ENCODE measurements around the gene HSPB6. TPM values are rescaled to one million over a fixed set of nuclear protein-coding genes. Genes with fewer than 3 reads are reported as not detected.

HSPB6 gene
- total RNA-seq, 1 experiment from 2014 or later: not detected

- DNase-seq (ENCODE audit: low read depth): no peak
Measured at GRCh38 chr19:35767288-35768081, 10.7 kb upstream of the HSPB6 start.

DNA sequence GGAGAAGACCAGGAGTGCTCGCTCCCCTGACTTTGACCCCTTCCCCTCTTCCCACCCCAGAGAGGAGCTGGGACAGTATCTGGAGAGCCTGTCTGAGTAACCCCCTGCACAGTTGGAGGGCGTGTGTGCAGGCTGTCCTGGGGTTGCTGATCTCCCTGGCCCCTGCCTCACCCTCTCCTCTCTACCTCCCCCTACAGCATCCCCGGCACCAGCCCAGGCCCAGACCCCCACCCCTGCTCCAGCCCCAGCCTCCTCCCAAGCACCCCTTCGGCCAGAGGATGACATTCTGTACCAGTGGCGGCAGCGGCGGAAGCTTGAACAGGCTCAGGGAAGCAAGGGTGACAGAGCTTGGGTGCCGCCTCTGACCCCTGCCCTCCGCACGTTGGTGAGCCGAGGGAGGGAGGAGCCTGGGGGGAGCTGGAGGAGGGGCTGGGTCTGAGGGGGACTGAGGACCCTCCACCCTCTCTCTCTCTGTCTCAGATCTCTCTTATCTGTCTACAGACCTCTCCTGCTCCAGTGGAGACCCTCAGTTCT is 9.8 kb upstream of the HSPB6 start:
- DNase-seq (ENCODE audit: low read depth): no peak

- no peak for DNase-seq (ENCODE audit: low read depth)
Measured at GRCh38 chr19:35764432-35765315, 7.8 kb upstream of the HSPB6 start.

- peak; percentile 49 for DNase-seq (ENCODE audit: low read depth)
Measured at GRCh38 chr19:35760711-35761349, 4.0 kb upstream of the HSPB6 start.

DNA sequence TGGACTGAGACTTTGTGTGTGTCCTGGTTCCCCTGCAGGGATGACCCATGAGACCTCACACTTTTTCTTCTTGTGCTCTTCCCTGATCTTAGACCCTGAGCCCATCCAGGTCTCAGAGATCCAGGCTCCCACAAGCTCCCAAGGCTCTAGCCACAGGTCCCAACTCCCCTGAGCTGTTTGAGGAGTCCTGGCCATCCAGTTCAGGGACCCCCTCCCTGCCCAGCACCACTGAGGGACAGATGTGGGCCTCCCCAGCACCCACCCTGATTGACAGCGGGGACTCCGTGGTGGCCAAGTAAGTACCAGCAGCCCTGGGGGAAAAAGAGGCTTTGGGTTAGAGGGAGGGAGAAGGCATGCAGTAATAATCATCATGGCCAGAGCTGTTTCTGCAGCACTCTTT is 2.9 kb upstream of the HSPB6 start:
- no peak for DNase-seq (ENCODE audit: low read depth)

DNA sequence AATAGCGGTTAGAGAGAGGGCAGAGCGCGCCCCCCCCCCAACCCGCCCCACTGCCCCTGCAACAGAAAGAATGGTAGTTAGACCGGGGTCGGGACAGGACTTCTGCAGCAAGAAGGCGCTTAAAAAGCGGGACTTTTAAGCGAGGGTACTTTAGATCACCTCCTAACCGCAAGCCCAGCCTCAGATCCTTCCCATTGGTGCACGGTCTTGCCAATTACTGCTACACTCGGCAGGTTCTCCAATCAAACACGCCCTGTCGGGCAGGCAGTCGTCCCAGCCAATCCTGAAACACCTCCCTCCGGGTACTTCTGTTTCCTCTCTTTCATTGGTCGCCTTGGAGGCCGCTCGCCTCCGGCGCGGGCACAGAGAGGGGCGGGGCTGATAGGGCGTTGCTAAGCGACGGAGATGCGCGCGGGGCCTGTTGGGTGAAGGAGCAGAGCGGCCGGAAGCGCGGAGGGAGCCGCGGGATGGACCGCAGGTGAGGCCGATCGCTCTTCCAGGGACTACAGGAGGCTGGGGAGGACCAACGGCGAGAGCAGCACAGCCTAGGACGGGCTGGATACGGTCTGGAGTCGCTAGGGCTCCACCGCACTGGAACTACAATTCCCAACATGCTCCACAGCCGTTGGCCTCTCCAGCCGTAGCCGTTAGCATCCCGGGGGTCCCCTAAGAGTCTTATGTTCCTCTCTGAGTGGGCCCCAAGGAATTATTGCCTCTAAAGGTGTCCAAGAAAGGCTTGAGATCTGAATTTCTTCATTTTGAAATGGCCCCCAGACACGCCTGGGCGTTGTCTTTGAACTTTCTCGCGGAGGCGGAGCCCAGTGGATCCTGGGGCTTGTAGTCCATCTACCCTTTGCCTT is 1.1 kb upstream of the HSPB6 start, which contains the start of gene PROSER3:
PROSER3 (plus strand) TSS at position 428 of the 860 bp plus-strand sequence; CDS start at position 468, 40 bp downstream.
- DNase-seq (ENCODE audit: low read depth): peak; percentile 99

- peak; percentile 72 for DNase-seq (ENCODE audit: low read depth)
Measured at GRCh38 chr19:35757231-35757748, 461 bp upstream of the HSPB6 start.

GRCh38 chr19:35755550-35756376 is 1.1 kb downstream of the HSPB6 start:
- DNase-seq (ENCODE audit: low read depth): no peak

DNA sequence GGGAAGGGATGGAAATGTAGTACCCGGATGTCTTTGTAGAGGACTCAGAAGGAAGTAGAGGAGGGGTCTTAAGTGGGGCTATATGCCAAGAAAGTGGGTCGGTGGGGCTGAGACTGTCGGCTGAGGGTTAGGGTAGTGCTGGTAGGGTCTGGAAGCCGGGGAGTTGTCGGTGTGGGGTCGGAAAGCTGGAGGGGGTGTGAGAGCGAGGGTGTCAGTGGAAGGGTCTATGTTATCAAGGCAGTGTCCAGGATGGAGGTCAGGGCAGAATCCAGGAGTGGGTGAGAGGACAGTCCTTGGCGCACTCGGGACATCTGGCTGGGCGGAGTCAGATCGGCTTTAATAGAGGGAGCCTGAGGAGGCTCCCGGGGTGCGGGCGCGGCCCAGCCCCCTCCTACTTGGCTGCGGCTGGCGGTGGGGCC is 1.7 kb downstream of the HSPB6 start:
- no peak for DNase-seq (ENCODE audit: low read depth)

- DNase-seq (ENCODE audit: low read depth): no peak
Measured at GRCh38 chr19:35754370-35755130, 2.3 kb downstream of the HSPB6 start.

DNA sequence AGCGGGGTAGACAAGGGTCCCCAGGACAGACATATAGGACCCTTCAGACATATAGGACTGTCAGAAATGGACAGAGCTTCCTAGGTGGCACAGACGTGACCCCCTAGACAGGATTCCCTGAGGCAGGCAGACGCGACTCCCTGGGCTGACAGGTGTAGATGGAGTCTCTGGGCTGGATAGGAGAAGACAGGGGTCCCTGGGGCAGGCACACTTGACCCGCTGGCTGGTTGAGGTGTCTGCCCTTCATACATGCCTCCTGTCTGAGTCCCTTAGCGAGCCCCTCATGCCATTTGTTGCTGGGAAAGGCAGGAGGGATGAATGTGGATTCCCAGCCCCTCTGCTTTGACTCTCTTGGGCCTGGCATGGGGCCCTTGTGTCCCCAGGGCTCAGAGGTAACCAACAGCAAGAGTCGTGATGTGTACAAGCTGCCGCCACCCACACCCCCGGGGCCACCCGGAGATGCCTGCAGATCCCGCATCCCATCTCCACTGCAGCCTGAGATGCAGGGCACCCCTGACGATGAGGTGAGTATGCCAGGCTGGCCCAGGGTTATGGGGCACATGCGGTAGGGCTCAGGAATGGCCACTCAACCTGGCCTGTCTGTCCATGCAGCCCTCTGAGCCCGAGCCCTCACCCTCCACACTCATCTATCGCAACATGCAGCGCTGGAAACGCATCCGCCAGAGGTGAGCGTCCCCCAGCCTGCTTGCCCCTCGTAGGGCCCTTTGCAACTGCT is 3.0 kb downstream of the HSPB6 start:
- no peak for DNase-seq (ENCODE audit: low read depth)

DNA sequence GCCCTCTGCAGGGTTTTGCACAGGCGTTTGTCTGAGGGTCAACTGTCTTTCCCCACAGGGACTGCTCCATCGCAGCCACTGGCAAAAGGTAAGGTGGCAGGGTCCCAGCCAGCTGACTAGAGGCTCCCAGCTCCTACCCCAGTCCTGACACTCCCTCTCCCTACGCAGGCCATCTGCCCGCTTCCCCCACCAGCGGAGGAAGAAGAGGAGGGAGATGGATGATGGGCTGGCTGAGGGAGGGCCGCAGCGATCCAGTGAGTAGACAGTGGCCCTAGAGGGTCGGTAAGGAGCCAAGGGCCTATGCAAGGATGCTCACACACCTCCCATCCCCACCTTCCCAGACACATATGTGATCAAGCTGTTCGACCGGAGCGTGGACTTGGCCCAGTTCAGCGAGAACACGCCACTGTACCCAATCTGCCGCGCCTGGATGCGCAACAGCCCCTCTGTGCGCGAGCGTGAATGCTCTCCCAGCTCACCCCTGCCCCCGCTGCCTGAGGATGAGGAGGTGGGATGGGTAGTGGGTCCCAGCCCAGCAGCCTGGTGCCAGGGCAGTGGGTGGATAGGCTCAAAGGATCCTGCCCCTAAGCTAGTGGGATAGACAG is 4.0 kb downstream of the HSPB6 start:
- no peak for DNase-seq (ENCODE audit: low read depth)

DNA sequence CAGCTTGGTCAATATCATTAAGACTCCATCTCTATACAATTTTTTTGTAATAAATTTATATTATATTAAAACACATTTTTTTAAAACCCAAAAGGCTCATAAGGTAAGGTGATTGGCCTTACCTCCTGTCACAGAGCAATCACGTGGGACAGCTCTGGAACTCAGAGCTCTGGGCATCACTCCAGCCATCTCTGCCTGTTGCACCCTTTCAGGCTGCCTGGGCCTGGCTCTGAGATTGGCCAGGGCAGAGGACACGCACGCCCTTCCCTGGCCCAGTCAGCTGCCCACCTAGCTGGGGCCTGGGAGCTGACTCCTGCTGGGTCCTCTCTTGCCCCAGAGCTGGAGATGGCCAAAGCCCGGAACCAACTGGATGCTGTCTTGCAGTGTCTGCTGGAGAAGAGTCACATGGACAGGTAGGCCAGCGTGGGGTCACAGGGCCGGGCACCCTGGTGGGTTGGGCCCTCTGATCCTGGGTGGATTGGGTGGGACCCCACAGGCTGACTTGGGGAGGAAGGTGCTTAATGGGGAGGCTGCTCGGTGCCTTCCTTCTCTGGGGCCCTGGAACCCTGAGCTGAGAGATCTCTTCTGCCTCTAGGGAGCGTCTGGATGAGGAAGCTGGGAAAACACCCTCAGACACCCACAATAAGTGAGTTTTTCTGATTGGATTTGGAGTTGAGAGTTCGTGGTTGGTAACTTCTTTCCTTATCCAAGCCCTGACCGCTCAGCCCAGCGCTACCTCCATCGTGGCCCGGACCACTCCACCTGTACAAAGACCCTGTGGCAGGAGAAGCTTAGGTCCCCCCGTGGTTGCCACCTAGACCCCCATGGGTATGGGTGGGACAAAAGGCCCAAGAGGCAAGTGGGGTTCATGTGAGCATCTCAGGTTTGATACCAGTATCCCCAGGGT is 4.7 kb downstream of the HSPB6 start:
- DNase-seq (ENCODE audit: low read depth): no peak

GRCh38 chr19:35750167-35750566 is 6.7 kb downstream of the HSPB6 start:
- no peak for DNase-seq (ENCODE audit: low read depth)

GRCh38 chr19:35748106-35749020 is 8.5 kb downstream of the HSPB6 start, which contains the start of gene LIN37:
LIN37 (plus strand) TSS chr19:35748576; CDS start chr19:35748725, 149 bp downstream.
- peak; percentile 99 for DNase-seq (ENCODE audit: low read depth)

Data from HT1080 (cell line).